Testis (tissue), 3 donors: ENCODE data around the gene ANKLE1. TPM values are rescaled to one million over a fixed set of nuclear protein-coding genes. Genes with fewer than 3 reads are reported as not detected.

Experiments used
- DNase-seq: peaks from one replicate; pipeline ENCODE4 v3.0.0-alpha.2; 2019
- H3K27ac ChIP-seq, 2 donors: fragments of 200-600 bp; sonication (generic); one replicate each; pipeline ENCODE4 v1.5.1; 2019
- H3K27me3 ChIP-seq: fragments of 200-600 bp; sonication (generic); one replicate; pipeline ENCODE4 v1.5.1; 2019
- H3K36me3 ChIP-seq: fragments of 200-600 bp; sonication (generic); one replicate; pipeline ENCODE4 v1.5.1; 2017; ENCODE audit warnings: low read depth; ENCODE audit errors: missing control alignments
- H3K4me1 ChIP-seq: fragments of 200-600 bp; sonication (generic); one replicate; pipeline ENCODE4 v1.5.1; 2019
- H3K4me3 ChIP-seq, 2 donors: fragments of 200-600 bp; sonication (generic); one replicate each; pipeline ENCODE4 v1.5.1; 2017 to 2019
- H3K9me3 ChIP-seq: fragments of 200-600 bp; sonication (generic); one replicate; pipeline ENCODE4 v1.5.1; 2017
- POLR2A ChIP-seq: fragments of 450-650 bp; IDR thresholded peaks from one replicate; pipeline ENCODE4 v1.6.1; 2017; ENCODE audit warnings: antibody characterized with exemption, mild to moderate bottlenecking, moderate library complexity
- WGBS, 2 donors: methylation state at CpG; one replicate each; pipeline ENCODE4 v1.1.5; 2018; 5-methylcytosine and 5-hydroxymethylcytosine counted together
- intact Hi-C: fragments of 100-400 bp; cut with DNase I; formaldehyde crosslinking; loops from one replicate; pipeline ENCODE4 v1.15.1; 2023; ENCODE audit warnings: low total_unique reads
- polyA plus RNA-seq: library from polyadenylated mRNA; stranded (reverse); fragments of 350-450 nt; fragmentation: Illumina TruSeq; extraction: RNeasy Lipid Tissue Mini Kit (QIAGEN cat#74804); gene quantifications from one replicate; pipeline ENCODE4 v1.2.3, GENCODE V29; 2014; ENCODE audit warnings: low read depth, low replicate concordance; ENCODE audit not compliant: insufficient read depth
- total RNA-seq, 2 donors: library from RNA; depleted of rRNA; stranded (reverse); fragments of >200 nt; gene quantifications; one replicate each; pipeline ENCODE4 v1.2.3, GENCODE V29; 2016
- TF ChIP-seq, protein P1 (sequence below), 3 experiments: fragments of 450-650 bp in 2 of 3; fragments of 200-600 bp in 1 of 3; sonication (generic) in 1 of 3; IDR thresholded peaks; one replicate each; pipeline ENCODE4 v1.5.1; 2016 to 2019; ENCODE audit warnings: antibody characterized with exemption in 3 of 3, mild to moderate bottlenecking in 2 of 3, moderate library complexity in 1 of 3

Gene ANKLE1
- total and polyA plus RNA-seq, 3 donors from 2014 or later, result 0.45 to 5.3 (median 3.1) TPM

DNA sequence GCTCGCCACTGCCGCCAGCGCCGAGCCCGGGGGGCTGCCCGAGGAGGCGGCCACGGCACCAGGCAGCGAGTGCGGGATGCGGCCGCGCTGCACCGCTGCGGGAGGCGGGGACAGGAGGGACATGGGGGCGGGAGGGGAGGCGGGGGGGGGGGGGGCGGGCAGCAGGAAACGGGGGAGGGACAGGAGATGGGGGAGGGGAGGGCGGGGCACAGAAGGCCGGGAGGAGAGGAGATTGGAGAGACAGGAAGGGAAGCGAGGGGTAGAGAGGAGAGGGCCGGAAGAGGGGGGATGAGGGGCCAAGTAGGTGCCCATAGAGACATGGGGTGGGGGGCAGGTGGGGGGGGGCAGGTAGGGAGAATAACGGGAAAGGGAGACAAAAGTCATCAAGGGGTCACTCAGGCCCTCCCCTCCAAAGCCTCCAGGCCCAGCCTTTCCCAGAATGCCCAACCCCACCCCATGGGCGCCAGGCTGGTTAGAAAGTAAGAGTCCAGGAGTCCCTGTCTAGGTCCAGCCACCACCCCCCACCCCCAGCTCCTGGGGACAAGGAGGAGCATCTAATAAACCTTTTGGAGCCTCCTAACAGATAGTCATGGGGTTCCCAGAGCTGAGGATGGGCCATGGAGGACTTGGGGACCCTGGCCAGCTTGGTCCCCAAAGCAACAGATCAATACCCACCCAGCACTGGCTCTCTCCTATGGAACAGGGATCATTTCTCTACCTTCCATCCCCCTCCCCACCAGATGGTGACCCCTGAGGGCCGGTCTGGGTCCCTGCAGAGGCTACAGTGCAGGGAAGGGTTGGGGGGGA lies 45.5 kb upstream of the ANKLE1 start:
- DNase-seq, result no peak

DNA sequence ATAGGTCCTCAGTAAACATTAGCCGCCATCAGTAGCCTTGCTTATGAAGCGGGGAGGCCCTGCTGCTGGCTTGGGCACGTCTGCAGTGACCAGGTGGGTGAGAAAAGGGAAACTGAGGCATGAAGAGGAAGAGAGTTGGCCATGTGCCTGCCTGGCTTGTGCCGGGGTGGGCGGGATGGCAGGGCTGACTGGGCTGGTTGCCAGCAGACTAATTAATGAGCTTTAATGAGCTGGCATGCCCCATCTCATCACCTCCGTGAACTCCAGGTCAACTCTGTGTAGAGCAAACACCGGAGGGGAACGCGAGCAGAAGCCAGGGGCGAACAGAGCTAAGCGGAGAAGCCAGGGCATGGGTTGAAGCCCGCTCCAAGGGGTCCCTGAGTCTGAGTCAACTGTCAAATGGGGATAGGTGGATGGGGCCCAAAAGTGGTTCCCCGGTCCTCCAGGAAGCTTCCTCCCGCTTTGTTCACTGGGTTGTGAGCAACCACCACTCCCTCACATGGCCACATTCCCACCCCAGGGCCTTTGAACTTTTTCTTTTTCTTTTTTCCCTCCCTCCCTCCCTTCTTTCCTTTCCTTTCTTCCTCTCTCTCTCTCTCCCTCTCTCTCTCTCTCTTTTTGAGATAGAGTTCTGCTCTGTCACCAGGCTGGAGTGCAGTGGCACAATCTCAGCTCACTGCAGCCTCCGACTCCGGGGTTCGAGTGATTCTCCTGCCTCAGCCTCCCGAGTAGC lies 44.7 kb upstream of the ANKLE1 start:
- Histone ChIP-seq H3K4me3 (no peak overlapping the region), H3K27ac (no peak overlapping the region), H3K4me1 (peaks cover 26% of the 10 kb centered on the region), H3K27me3 (no peaks in the 10 kb centered on the region), H3K36me3 (no peaks in the 10 kb centered on the region), H3K9me3 (no peaks in the 10 kb centered on the region)
- TF ChIP-seq, protein P1, sequence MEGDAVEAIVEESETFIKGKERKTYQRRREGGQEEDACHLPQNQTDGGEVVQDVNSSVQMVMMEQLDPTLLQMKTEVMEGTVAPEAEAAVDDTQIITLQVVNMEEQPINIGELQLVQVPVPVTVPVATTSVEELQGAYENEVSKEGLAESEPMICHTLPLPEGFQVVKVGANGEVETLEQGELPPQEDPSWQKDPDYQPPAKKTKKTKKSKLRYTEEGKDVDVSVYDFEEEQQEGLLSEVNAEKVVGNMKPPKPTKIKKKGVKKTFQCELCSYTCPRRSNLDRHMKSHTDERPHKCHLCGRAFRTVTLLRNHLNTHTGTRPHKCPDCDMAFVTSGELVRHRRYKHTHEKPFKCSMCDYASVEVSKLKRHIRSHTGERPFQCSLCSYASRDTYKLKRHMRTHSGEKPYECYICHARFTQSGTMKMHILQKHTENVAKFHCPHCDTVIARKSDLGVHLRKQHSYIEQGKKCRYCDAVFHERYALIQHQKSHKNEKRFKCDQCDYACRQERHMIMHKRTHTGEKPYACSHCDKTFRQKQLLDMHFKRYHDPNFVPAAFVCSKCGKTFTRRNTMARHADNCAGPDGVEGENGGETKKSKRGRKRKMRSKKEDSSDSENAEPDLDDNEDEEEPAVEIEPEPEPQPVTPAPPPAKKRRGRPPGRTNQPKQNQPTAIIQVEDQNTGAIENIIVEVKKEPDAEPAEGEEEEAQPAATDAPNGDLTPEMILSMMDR (IDR thresholded peaks at IDR 0.05), result no peak
- no peak for TF ChIP-seq POLR2A
- no peak for DNase-seq
- WGBS, 2 donors, result 88 to 90% methylated on average over 18 of the region's 18 CpGs
- intact Hi-C loops, result no loop called here

More for the DNA sequence above, 45.5 kb upstream of the ANKLE1 start:
- H3K27ac ChIP-seq, result peak overlapping the region in 1 of 2 donors; percentile 74
- H3K27me3 ChIP-seq, result no peaks in the 10 kb centered on the region
- H3K4me3 ChIP-seq, result peak overlapping the region; percentile 43 to 58
- no peaks in the 10 kb centered on the region for H3K9me3 ChIP-seq
- 7 to 30% methylated on average over 5 to 6 of the region's 27 CpGs for WGBS, 2 donors
- intact Hi-C loops, result no loop called here
- no peaks in the 10 kb centered on the region for H3K36me3 ChIP-seq
- peaks cover 21% of the 10 kb centered on the region for H3K4me1 ChIP-seq
- no peak for TF ChIP-seq POLR2A
- TF ChIP-seq, protein P1 (IDR thresholded peaks at IDR 0.05), result no peak

DNA sequence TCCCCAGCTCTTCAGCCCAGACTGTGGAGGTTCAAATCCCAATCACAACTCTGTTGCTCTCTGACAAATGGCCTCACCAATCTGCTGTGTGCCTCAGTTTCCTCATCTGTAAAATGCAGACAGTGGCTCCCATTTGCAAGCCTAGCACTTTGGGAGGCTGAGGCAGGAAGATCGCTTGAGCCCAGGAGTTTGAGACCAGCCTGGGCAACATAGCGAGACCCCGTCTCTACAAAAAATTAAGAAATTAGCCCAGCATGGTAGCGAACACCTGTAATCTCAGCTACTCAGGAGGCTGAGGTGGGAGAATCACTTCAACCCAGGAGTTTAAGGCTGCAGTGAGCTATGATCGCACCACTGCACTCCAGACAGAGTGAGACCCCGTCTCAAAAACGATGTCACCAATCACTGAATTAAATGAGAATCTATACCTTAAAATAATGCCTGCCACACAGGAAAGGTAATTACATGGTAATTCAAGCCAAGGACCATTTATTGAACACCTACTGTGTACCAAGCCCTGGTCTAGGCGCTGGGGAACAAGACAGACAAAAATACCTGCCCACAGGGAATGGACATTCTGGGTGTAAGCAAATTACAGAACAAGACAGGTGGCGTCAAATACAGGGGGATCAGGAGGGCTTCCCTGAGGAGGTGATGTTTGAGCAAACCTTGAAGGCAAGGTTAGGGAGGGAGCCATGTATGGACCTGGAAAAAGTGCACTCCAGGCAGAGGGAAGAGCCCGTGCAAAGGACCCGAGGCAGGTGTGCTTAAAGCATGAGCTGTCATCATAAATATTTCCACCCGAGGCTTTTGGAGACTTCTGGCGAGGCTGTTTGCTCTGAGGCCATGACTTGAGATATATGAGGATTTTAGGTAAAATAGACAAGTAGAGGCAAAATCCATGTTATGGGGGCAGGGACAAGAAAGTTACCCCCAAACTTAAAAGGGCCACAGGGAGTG lies 43.7 kb upstream of the ANKLE1 start:
- 92 to 95% methylated on average over 13 of the region's 13 CpGs for WGBS, 2 donors
- Histone ChIP-seq H3K27ac (no peak overlapping the region), H3K4me1 (peaks cover 35% of the 10 kb centered on the region), H3K4me3 (no peak overlapping the region), H3K27me3 (no peaks in the 10 kb centered on the region), H3K9me3 (no peaks in the 10 kb centered on the region), H3K36me3 (no peaks in the 10 kb centered on the region)
- no peak for TF ChIP-seq POLR2A
- TF ChIP-seq, protein P1 (IDR thresholded peaks at IDR 0.05), result no peak
- intact Hi-C loops, result no loop called here
- DNase-seq, result no peak

GRCh38 chr19:17240062-17240752 lies 41.5 kb upstream of the ANKLE1 start:
- H3K4me1 ChIP-seq, result peaks cover 40% of the 10 kb centered on the region
- H3K27ac ChIP-seq, result peak overlapping the region in 1 of 2 donors; percentile 15
- 52 to 67% methylated on average over 17 to 24 of the region's 24 CpGs for WGBS, 2 donors
- H3K9me3 ChIP-seq, result no peaks in the 10 kb centered on the region
- intact Hi-C loops, result no loop called here
- no peak overlapping the region for H3K4me3 ChIP-seq
- no peaks in the 10 kb centered on the region for H3K27me3 ChIP-seq
- no peak for DNase-seq
- no peaks in the 10 kb centered on the region for H3K36me3 ChIP-seq
- TF ChIP-seq, protein P1 (IDR thresholded peaks at IDR 0.05), result no peak
- no peak for TF ChIP-seq POLR2A
